Neural progenitor cell (in vitro differentiated cells): ENCODE results near the gene VSIG1.

ENCODE experiments used
- EZH2 ChIP-seq: fragments of 200-600 bp; sonication (generic); IDR thresholded peaks from 2 replicates; pipeline ENCODE4 v1.6.1; 2017; ENCODE audit warnings: antibody characterized with exemption, mild to moderate bottlenecking, moderate library complexity
- TF ChIP-seq, protein P1 (sequence below): fragments of 200-600 bp; sonication (generic); IDR thresholded peaks from 2 replicates; pipeline ENCODE4 v1.5.1; 2017; ENCODE audit warnings: antibody characterized with exemption, mild to moderate bottlenecking

DNA sequence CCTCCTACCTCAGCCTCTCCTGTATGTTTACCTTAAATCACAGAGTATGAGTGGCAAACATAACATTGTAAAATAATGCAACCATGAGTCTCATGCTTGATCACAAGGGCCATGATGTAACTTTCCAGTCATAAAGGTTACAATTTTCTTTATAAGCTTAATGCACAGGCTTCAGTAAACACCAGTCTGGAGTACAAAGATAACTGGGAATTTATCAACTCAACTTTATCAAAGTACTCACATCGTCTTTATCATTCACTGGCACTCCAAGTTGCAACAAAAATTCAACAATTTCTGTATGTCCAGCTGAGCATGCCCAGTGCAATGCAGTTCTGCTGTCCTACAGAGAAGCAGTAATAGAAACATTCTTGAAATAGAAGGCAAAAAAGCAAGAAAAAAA is 43.6 kb downstream of the VSIG1 start:
- TF ChIP-seq, protein P1, sequence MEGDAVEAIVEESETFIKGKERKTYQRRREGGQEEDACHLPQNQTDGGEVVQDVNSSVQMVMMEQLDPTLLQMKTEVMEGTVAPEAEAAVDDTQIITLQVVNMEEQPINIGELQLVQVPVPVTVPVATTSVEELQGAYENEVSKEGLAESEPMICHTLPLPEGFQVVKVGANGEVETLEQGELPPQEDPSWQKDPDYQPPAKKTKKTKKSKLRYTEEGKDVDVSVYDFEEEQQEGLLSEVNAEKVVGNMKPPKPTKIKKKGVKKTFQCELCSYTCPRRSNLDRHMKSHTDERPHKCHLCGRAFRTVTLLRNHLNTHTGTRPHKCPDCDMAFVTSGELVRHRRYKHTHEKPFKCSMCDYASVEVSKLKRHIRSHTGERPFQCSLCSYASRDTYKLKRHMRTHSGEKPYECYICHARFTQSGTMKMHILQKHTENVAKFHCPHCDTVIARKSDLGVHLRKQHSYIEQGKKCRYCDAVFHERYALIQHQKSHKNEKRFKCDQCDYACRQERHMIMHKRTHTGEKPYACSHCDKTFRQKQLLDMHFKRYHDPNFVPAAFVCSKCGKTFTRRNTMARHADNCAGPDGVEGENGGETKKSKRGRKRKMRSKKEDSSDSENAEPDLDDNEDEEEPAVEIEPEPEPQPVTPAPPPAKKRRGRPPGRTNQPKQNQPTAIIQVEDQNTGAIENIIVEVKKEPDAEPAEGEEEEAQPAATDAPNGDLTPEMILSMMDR: no peak
- TF ChIP-seq EZH2: no peak
